GM20431 (cell line): ENCODE data around the gene SINHCAF.

Source experiments
- in situ Hi-C: fragments of 300-500 bp; cut with MseI, MboI; formaldehyde crosslinking; loops from one replicate; pipeline ENCODE4 v1.15.0; 2020; ENCODE audit warnings: low sequenced_read_pairs; ENCODE audit not compliant: unreplicated experiment

The SINHCAF gene

GRCh38 chr12:31274520-31275300 is 51.2 kb downstream of the SINHCAF start:
- in situ Hi-C loops, result loop anchor here (25.0 kb wide), 2 partner anchors 88 to 363 kb away; no protein-coding TSS in a partner anchor

GRCh38 chr12:31273794-31274193 is 52.2 kb downstream of the SINHCAF start:
- in situ Hi-C loops, result loop anchor here (25.0 kb wide), 2 partner anchors 89 to 364 kb away; no protein-coding TSS in a partner anchor

GRCh38 chr12:31272607-31273225 is 53.2 kb downstream of the SINHCAF start:
- in situ Hi-C loops, result loop anchor here (25.0 kb wide), 2 partner anchors 90 to 365 kb away; no protein-coding TSS in a partner anchor

- in situ Hi-C loops, result loop anchor here (25.0 kb wide), 2 partner anchors 94 to 369 kb away; no protein-coding TSS in a partner anchor
Measured at GRCh38 chr12:31267966-31268365, 58.0 kb downstream of the SINHCAF start.

GRCh38 chr12:31265722-31266121 is 60.2 kb downstream of the SINHCAF start:
- in situ Hi-C loops, result loop anchor here (25.0 kb wide), 2 partner anchors 97 to 372 kb away; no protein-coding TSS in a partner anchor

GRCh38 chr12:31263661-31264060 is 62.3 kb downstream of the SINHCAF start:
- in situ Hi-C loops, result loop anchor here (25.0 kb wide), 2 partner anchors 99 to 374 kb away; no protein-coding TSS in a partner anchor

GRCh38 chr12:31261744-31262143 is 64.2 kb downstream of the SINHCAF start:
- in situ Hi-C loops, result loop anchor here (25.0 kb wide), 2 partner anchors 101 to 376 kb away; no protein-coding TSS in a partner anchor

GRCh38 chr12:31260840-31261239 is 65.1 kb downstream of the SINHCAF start:
- in situ Hi-C loops, result loop anchor here (25.0 kb wide), 2 partner anchors 101 to 376 kb away; no protein-coding TSS in a partner anchor

GRCh38 chr12:31259136-31259886 is 66.6 kb downstream of the SINHCAF start:
- in situ Hi-C loops, result loop anchor here (25.0 kb wide), 2 partner anchors 103 to 378 kb away; no protein-coding TSS in a partner anchor

- in situ Hi-C loops, result loop anchor here (25.0 kb wide), 2 partner anchors 105 to 380 kb away; no protein-coding TSS in a partner anchor
Measured at GRCh38 chr12:31257784-31258183, 68.2 kb downstream of the SINHCAF start.

- in situ Hi-C loops, result loop anchor here (25.0 kb wide), 2 partner anchors 110 to 385 kb away; no protein-coding TSS in a partner anchor
Measured at GRCh38 chr12:31251707-31252611, 74.0 kb downstream of the SINHCAF start.

GRCh38 chr12:31250179-31250578 is 75.8 kb downstream of the SINHCAF start:
- in situ Hi-C loops, result loop anchor here (25.0 kb wide), 2 partner anchors 112 to 387 kb away; no protein-coding TSS in a partner anchor

GRCh38 chr12:31249356-31249755 is 76.6 kb downstream of the SINHCAF start:
- in situ Hi-C loops, result loop anchor here (25.0 kb wide), 1 partner anchor 387 kb away; no protein-coding TSS in a partner anchor

GRCh38 chr12:31248815-31249214 is 77.1 kb downstream of the SINHCAF start:
- in situ Hi-C loops, result loop anchor here (25.0 kb wide), 1 partner anchor 387 kb away; no protein-coding TSS in a partner anchor

- in situ Hi-C loops, result loop anchor here (25.0 kb wide), 1 partner anchor 386 kb away; no protein-coding TSS in a partner anchor
Measured at GRCh38 chr12:31248337-31248736, 77.6 kb downstream of the SINHCAF start.

GRCh38 chr12:31246470-31246850 is 79.5 kb downstream of the SINHCAF start:
- in situ Hi-C loops, result loop anchor here (25.0 kb wide), 1 partner anchor 384 kb away; no protein-coding TSS in a partner anchor

GRCh38 chr12:31245822-31246469 is 80.0 kb downstream of the SINHCAF start:
- in situ Hi-C loops, result loop anchor here (25.0 kb wide), 1 partner anchor 384 kb away; no protein-coding TSS in a partner anchor

GRCh38 chr12:31242418-31242817 is 83.5 kb downstream of the SINHCAF start:
- in situ Hi-C loops, result loop anchor here (25.0 kb wide), 1 partner anchor 380 kb away; no protein-coding TSS in a partner anchor
